GM18909 (cell line): ENCODE results near the gene KCNK5.

Source experiments
- ATAC-seq: cut with Tn5 transposase; IDR thresholded peaks from one replicate; pipeline ENCODE4 v1.9.1; 2021; ENCODE audit warnings: mild to moderate bottlenecking; ENCODE audit not compliant: unreplicated experiment, poor library complexity

The KCNK5 gene

GRCh38 chr6:39228992-39229767 is at the start of gene KCNK5:
Gene KCNK5 (minus strand): TSS chr6:39229475. CDS start chr6:39229111, 364 bp downstream.
- ATAC-seq = peak; percentile 86

GRCh38 chr6:39276379-39276995 is 47.2 kb upstream of the KCNK5 start:
- ATAC-seq = no peak

- ATAC-seq = no peak
Observed at GRCh38 chr6:39274903-39275302, 45.6 kb upstream of the KCNK5 start.

- ATAC-seq = no peak
Observed at GRCh38 chr6:39274471-39274870, 45.2 kb upstream of the KCNK5 start.

- ATAC-seq = no peak
Observed at GRCh38 chr6:39273406-39273821, 44.1 kb upstream of the KCNK5 start.

GRCh38 chr6:39269961-39270360 is 40.7 kb upstream of the KCNK5 start:
- ATAC-seq = no peak

GRCh38 chr6:39268721-39269120 is 39.4 kb upstream of the KCNK5 start:
- no peak for ATAC-seq

GRCh38 chr6:39268171-39268570 is 38.9 kb upstream of the KCNK5 start:
- ATAC-seq = no peak

- ATAC-seq = no peak
Observed at GRCh38 chr6:39266782-39267355, 37.6 kb upstream of the KCNK5 start.

- no peak for ATAC-seq
Observed at GRCh38 chr6:39266375-39266774, 37.1 kb upstream of the KCNK5 start.

- ATAC-seq = no peak
Observed at GRCh38 chr6:39263303-39264037, 34.2 kb upstream of the KCNK5 start.

- ATAC-seq = no peak
Observed at GRCh38 chr6:39261751-39262150, 32.5 kb upstream of the KCNK5 start.

GRCh38 chr6:39260953-39261352 is 31.7 kb upstream of the KCNK5 start:
- no peak for ATAC-seq

GRCh38 chr6:39260456-39260855 is 31.2 kb upstream of the KCNK5 start:
- ATAC-seq = no peak

GRCh38 chr6:39256294-39256940 is 27.1 kb upstream of the KCNK5 start:
- ATAC-seq = no peak

- ATAC-seq = no peak
Observed at GRCh38 chr6:39254999-39255535, 25.8 kb upstream of the KCNK5 start.

- ATAC-seq = no peak
Observed at GRCh38 chr6:39251406-39251805, 22.1 kb upstream of the KCNK5 start.

GRCh38 chr6:39250507-39250906 is 21.2 kb upstream of the KCNK5 start:
- ATAC-seq = no peak

- no peak for ATAC-seq
Observed at GRCh38 chr6:39249278-39249677, 20.0 kb upstream of the KCNK5 start.

GRCh38 chr6:39247667-39248194 is 18.5 kb upstream of the KCNK5 start:
- no peak for ATAC-seq
